MM.1S (cell line): ENCODE results near the gene GNAQ.

Experiments used
- EZH2phosphoT487 ChIP-seq: fragments of 300-600 bp; sonication (generic); IDR thresholded peaks from 2 replicates; pipeline ENCODE4 v1.6.1; 2018; ENCODE audit warnings: antibody characterized with exemption, low read length
- TF ChIP-seq, protein P1 (sequence below): fragments of 300-600 bp; sonication (generic); IDR thresholded peaks from 2 replicates; pipeline ENCODE4 v1.5.1; 2016; ENCODE audit warnings: antibody characterized with exemption, low read length, mixed read lengths

DNA sequence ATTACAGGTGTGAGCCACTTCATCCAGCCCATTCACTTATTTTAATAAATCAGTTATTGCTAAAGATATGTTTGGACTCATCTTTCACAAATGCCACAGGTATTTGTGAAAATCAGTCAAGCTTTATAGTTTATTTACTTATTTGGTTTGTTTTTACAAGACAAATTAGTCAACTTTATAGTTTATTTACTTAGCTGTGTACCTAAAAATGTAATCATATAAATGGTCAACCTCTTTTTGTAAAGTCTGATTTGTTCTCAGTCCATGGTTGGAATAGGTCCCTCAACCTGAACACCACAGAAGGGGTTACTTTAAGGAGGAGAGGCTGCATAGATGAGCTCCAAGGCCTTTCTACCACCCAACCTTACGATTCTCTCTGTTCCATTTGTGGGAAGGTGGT, 80.2 kb downstream of the GNAQ start:
- TF ChIP-seq, protein P1, sequence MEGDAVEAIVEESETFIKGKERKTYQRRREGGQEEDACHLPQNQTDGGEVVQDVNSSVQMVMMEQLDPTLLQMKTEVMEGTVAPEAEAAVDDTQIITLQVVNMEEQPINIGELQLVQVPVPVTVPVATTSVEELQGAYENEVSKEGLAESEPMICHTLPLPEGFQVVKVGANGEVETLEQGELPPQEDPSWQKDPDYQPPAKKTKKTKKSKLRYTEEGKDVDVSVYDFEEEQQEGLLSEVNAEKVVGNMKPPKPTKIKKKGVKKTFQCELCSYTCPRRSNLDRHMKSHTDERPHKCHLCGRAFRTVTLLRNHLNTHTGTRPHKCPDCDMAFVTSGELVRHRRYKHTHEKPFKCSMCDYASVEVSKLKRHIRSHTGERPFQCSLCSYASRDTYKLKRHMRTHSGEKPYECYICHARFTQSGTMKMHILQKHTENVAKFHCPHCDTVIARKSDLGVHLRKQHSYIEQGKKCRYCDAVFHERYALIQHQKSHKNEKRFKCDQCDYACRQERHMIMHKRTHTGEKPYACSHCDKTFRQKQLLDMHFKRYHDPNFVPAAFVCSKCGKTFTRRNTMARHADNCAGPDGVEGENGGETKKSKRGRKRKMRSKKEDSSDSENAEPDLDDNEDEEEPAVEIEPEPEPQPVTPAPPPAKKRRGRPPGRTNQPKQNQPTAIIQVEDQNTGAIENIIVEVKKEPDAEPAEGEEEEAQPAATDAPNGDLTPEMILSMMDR, result no peak
- TF ChIP-seq EZH2phosphoT487, result no peak
